GM19468 (cell line): ENCODE measurements around the gene SEMA3E.

Experiments
- ATAC-seq: cut with Tn5 transposase; IDR thresholded peaks from one replicate; pipeline ENCODE4 v1.9.1; 2021; ENCODE audit warnings: mild to moderate bottlenecking, moderate library complexity, moderate number of reproducible peaks; ENCODE audit not compliant: unreplicated experiment; ENCODE audit errors: extremely low read depth

SEMA3E gene

GRCh38 chr7:83410989-83411591 is 237.8 kb downstream of the SEMA3E start:
- ATAC-seq, result peak; percentile 67

GRCh38 chr7:83394776-83395175 is 254.2 kb downstream of the SEMA3E start:
- ATAC-seq, result no peak

GRCh38 chr7:83388436-83388835 is 260.5 kb downstream of the SEMA3E start:
- no peak for ATAC-seq

GRCh38 chr7:83366629-83367028 is 282.3 kb downstream of the SEMA3E start:
- no peak for ATAC-seq

- ATAC-seq, result no peak
Measured at GRCh38 chr7:83365746-83366145, 283.2 kb downstream of the SEMA3E start.

- ATAC-seq, result no peak
Measured at GRCh38 chr7:83362871-83363550, 285.9 kb downstream of the SEMA3E start.

GRCh38 chr7:83359108-83359507 is 289.8 kb downstream of the SEMA3E start:
- ATAC-seq, result no peak

GRCh38 chr7:83355143-83355542 is 293.8 kb downstream of the SEMA3E start:
- no peak for ATAC-seq

- ATAC-seq, result no peak
Measured at GRCh38 chr7:83347945-83348444, 300.9 kb downstream of the SEMA3E start.

GRCh38 chr7:83339907-83340306 is 309.0 kb downstream of the SEMA3E start:
- ATAC-seq, result no peak

GRCh38 chr7:83338277-83338950 is 310.5 kb downstream of the SEMA3E start:
- no peak for ATAC-seq

GRCh38 chr7:83337050-83337449 is 311.9 kb downstream of the SEMA3E start:
- ATAC-seq, result no peak

GRCh38 chr7:83326223-83326622 is 322.7 kb downstream of the SEMA3E start:
- no peak for ATAC-seq

- no peak for ATAC-seq
Measured at GRCh38 chr7:83325083-83325482, 323.9 kb downstream of the SEMA3E start.

- ATAC-seq, result no peak
Measured at GRCh38 chr7:83324596-83324995, 324.3 kb downstream of the SEMA3E start.

- no peak for ATAC-seq
Measured at GRCh38 chr7:83321011-83321410, 327.9 kb downstream of the SEMA3E start.

- ATAC-seq, result no peak
Measured at GRCh38 chr7:83313931-83314330, 335.0 kb downstream of the SEMA3E start.
